NOMO-1 (cell line): ENCODE data around the gene ZMIZ1.

ENCODE experiments used
- DNase-seq, 2 experiments: peaks; one replicate each; lab custom pipeline; 2025; ENCODE audit not compliant: unreplicated experiment in 2 of 2; lab: John Stamatoyannopoulos, UW

Gene ZMIZ1

GRCh38 chr10:79065091-79065551 is 3.6 kb upstream of the ZMIZ1 start:
- no peak for DNase-seq

DNA sequence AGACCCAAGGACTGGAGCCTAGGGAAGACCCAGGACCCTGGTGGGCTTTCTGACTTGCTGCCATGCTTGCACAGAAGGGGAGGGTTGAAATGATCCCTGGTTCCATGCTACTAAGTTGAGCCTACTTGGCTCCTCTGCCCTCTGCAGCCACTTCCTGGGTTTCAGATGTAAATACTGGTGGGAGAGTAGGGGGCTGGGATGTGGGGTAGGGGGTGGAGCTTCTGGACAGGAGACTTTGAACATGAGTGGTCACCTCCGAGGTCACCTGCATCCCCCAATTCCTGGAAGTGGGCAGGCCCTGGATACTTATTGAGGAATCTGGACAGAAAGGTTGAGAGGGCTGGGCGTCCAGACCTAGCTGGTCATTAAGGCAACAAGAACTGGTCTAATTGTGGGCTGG is 2.9 kb upstream of the ZMIZ1 start:
- no peak for DNase-seq

DNA sequence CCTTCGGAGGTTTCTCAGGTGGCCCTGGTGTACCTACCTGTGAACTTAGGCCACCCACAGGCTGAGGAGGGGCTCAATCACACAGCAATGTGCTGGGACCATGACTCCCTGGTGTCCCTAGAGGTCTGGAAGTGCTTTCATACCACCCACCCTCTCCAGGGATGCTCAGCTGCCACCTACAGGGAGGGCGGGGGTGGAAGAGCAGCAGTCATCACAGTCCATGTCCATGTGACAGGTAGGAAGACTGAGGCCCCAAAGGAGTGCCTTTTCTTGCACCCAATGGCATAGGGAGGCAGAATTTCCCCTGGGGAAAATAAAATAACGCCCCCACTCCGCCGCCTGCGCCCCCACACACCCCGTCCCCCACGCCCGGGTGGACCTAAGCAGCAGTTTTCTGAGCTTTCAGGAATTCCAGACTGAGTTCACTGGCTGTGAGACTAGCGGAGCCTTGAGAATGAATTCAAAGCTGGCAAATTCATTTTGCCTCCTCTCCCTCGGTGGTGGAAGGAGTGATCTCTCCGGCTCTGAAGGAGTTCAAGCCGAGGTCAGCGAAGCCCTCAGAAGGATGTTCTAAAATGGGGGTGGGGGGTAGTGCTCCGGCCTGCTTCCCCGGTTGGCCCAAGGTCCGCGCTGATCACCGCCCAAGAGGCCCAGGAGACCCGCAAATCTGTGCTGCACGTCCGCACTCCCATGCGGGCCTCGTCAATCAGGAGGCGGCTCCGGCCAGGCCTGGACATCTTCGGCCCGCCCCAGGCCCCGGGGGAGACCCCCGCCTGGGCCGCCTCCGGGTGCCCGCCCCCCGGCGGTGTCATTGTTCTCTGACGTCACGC is 2.1 kb upstream of the ZMIZ1 start:
- DNase-seq = no peak

DNA sequence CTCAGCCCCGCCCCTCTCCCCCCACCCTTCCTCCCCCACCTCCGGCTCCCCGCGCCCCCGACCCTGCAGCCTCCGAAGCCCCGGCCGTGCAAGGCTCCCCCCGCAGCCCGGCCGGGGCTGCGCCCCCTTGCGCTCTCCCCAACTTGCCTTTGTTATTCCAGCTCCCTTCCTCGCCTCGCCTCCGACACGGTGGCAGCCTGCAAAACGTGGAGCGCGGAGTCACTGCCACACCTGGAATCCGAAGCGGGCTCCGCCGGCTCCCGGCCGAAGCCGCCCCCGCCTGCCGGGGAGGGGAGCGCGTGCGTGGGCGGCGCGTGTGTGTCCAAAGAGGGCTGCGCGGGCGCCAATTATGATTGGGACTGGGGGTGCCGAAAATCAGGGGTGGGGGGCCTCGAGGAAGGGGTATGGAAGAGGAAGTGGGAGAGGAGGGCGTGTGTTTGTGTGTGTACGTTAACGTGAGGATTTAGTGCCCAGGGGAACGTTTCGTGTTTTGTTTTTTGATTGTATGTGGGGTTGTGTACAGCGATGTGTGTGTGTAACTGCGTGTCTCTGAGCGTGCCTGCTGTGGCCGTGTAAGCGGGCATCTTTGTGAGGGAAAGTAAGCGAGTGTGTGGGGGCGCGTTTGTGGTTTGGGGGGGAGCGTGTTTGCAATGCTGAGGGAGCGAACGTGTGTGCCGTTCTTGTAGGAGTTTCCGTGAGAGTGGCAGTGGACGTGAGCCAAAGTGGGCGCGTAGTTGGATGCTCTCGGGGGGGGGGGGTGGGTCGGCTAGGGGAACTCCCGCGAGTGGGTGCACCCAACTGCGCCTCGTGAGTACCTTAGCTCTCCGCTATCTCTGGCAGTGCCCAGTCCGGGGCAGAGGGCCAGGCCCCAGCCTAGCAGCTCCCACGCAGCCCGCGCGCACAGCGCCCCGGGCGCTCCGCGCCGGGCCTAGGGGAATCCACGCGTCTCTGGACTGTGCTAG is 1.2 kb upstream of the ZMIZ1 start:
- peak; percentile 68 to 86 for DNase-seq

DNA sequence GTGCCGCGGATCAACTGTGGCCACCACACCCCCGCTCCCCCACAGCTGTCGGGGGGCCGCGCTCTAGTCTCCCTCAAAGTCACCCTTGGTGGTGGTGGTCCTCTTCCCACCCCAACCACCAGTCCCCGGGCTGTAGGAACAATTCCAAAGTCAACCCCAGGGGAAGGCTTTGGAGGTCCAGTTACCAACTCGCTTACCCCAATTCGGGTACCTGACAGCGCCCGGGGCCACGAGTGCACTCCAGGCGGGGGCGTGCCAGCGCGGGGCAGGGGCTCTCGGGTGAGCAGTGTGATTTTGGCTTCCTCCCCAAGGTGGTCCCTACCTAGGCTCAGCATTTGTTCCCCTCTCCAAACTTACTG is 584 bp upstream of the ZMIZ1 start:
- DNase-seq = no peak

DNA sequence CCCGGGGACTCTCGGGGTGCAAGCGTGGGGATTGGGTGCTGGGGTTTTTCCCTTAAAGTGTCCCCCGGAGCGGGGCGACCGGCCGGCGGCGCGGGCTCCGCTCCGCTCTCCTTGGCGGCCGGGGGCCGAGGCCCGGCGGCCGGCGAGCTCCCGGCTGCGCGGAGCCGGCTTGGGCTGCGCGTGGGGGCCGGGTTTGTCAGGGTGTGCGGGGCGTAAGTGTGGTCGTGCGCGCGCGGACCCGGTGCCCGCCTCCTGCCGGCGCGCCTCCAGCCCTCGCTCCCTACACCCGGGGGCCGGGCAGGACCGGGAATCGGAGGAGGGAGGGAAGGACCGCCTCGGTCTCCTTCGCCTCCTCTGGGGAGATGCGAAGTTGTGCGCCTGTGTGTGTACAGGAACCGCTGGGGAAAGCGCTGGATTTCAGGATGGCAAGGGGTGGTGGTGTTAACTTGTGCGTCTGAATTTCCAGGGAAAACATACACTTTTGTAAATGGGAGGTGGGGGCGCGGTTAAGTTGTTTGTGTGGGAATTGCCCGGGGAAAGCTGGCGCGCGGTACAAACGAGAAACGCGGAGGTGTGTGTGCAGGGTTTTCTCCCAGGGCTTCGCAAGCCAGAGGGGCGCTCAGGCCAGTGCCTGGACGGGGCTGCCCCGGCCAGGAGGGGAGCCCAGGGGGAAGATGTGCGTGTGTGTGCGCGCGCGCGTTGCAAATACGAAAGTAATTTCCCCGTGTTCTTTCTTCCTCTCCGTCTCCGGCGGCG is 737 bp downstream of the ZMIZ1 start:
- DNase-seq = peak; percentile 36 to 39

- DNase-seq = no peak
Observed at GRCh38 chr10:79070081-79070605, 1.4 kb downstream of the ZMIZ1 start.

GRCh38 chr10:79070606-79071395 is 2.0 kb downstream of the ZMIZ1 start:
- DNase-seq = peak in 1 of 2 experiments; percentile 23

DNA sequence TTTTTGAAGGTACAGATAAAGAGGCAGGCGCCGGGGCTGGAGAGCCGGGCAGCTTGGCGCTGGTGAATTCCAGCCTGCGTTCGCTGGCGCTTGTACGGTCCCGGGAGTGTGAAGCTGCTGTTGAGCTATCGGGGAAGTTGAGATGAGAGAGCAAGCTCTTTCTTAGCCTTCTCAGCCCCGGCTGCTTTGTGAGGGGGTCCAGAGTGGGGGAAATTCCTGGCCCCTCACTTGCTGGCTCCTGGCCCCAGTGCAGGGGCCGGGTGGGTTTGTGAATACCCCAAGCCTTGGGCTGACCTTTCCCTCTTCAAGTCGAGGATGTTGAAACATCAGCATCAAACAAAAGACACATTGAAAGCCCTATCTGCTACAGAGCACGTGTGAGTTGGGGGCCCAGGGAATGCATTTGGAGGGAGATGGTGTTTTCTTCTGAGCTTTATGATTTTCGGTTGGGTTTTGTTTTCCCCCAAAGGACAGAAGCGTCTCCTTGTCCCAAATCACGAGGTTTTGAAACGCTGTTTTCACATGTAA is 2.7 kb downstream of the ZMIZ1 start:
- DNase-seq = no peak

GRCh38 chr10:79072041-79072441 is 3.3 kb downstream of the ZMIZ1 start:
- DNase-seq = no peak

DNA sequence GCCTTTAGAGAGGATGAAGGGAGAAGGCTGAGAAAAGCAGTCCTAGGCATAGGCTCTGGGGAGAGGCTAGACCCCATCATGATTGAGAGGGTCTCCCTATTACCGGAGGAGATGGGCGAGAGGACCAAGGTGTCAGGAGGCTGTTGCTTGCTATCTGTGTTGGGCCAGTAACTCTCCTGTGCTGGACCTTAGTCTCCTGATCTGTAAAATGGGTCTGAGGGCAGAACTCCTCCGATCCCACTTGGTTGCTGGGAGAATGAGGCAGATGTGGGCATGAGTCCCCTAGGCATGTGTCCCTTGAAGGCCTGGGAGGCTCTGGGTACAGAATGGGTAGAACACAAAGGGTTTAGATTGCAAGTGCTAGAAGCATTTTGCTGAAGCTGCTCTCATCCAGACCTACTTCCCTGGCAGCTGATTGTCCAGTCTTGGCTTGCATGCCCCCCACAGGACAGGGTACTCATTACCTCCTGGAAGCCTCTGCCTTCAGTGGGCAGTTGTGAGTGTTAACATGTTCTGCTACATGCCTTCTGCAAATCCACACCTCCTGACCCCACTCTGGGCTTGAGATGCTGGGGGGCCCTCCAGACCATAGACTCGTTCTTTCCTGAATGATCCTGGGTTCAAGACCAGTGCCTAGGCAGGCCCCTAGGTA is 4.4 kb downstream of the ZMIZ1 start:
- no peak for DNase-seq

DNA sequence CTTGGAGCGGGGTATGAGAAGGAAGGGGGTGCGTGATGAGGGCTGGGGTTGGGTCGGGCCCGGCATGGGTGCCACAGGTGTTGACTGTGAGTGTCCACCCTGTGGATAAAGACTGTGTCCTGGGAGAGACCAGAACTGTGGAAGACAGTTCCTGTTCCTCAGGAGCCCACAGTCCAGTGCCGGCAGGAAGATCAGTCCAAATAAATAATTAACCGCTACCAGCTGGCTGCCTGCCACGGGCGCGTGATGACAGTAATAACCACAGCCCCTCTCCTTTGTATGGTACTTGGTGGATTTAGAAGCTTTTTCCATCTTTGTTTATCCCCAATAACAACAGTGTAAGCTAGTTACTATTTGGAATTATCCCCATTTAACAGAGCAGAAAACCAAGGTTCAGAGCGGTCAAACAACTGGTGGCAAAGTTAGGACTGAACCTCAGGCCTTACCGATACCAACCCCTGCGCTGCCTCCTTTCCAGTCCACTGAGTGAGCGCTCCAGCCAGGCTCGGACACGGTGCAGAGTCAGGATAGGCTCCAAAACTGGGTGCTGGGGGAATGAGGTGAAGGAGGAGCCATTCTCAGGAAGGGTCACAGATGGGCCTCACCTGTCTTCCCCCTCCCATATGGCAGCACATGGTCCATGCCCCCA is 5.1 kb downstream of the ZMIZ1 start:
- no peak for DNase-seq

GRCh38 chr10:79074732-79075131 is 6.0 kb downstream of the ZMIZ1 start:
- DNase-seq = no peak

GRCh38 chr10:79075418-79075817 is 6.7 kb downstream of the ZMIZ1 start:
- no peak for DNase-seq

GRCh38 chr10:79077488-79078173 is 8.9 kb downstream of the ZMIZ1 start:
- DNase-seq = no peak

DNA sequence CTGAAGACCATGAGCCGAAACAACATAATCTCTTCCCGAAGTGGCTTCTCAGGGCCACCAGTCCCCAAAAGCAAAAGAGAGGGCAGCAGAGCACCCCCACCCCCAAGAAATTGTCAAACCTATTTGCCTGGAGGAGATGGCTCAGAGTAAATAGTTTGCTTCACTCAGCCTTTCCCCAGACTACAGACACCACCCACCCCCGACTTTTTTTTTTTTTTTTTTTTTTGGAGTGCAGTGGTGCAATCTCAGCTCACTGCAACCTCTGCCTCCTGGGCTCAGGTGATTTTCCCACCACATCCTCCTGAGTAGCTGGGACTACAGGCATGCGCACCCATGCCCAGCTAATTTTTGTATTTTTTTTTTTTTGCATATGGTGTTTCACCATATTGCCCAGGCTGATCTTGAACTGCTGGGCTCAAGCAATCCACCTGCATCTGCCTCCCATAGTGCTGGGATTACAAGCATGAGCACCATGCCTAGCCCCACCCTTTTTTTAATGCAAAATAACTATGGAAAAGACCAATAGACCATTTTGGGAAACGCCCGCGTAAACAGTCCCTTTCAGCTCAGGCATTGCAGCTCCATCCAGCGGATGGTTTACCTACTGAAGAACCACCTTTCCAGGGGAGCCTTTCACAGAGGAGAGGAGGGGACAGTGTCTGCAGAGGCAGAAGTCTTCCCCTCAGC is 9.7 kb downstream of the ZMIZ1 start:
- peak in 1 of 2 experiments; percentile 26 for DNase-seq

DNA sequence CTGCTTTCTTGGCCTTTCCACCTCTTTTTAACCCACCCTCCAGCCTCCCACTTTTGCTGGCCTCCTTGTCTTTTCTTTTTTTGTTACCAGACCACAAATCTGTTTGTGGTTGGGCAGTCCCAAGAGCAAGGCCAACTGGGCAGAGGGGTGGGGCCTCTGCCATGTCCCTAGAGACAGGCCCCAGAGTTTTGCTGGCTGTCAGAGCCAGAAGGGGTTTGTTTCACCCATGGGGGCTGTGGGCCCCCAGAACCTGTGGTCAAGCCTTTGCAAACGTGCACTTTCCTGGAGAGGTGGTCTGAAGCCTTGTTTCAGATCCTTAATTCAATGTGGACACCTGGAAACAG is 10.3 kb downstream of the ZMIZ1 start:
- no peak for DNase-seq
